GM19372 (cell line): ENCODE measurements around the gene PAX5.

Experiments
- ATAC-seq: cut with Tn5 transposase; IDR thresholded peaks from one replicate; pipeline ENCODE4 v1.9.1; 2021; ENCODE audit warnings: mild to moderate bottlenecking, low read depth, moderate library complexity; ENCODE audit not compliant: unreplicated experiment

Gene PAX5

GRCh38 chr9:36991516-36992134 lies 42.4 kb downstream of the PAX5 start:
- no peak for ATAC-seq

GRCh38 chr9:36988848-36989247 lies 45.2 kb downstream of the PAX5 start:
- no peak for ATAC-seq

GRCh38 chr9:36987891-36988290 lies 46.2 kb downstream of the PAX5 start:
- ATAC-seq: no peak

- ATAC-seq: no peak
Observed at GRCh38 chr9:36987409-36987808, 46.7 kb downstream of the PAX5 start.

GRCh38 chr9:36986468-36987408 lies 47.3 kb downstream of the PAX5 start:
- ATAC-seq: no peak

GRCh38 chr9:36985769-36986467 lies 48.1 kb downstream of the PAX5 start:
- no peak for ATAC-seq

- ATAC-seq: no peak
Observed at GRCh38 chr9:36985061-36985768, 48.9 kb downstream of the PAX5 start.

GRCh38 chr9:36980148-36980974 lies 53.7 kb downstream of the PAX5 start:
- ATAC-seq: no peak

- ATAC-seq: no peak
Observed at GRCh38 chr9:36976371-36977030, 57.6 kb downstream of the PAX5 start.

GRCh38 chr9:36974731-36975130 lies 59.3 kb downstream of the PAX5 start:
- ATAC-seq: no peak

- no peak for ATAC-seq
Observed at GRCh38 chr9:36971935-36972488, 62.1 kb downstream of the PAX5 start.

- no peak for ATAC-seq
Observed at GRCh38 chr9:36970007-36970888, 63.8 kb downstream of the PAX5 start.

- no peak for ATAC-seq
Observed at GRCh38 chr9:36969216-36969771, 64.8 kb downstream of the PAX5 start.

GRCh38 chr9:36968574-36969215 lies 65.4 kb downstream of the PAX5 start:
- ATAC-seq: no peak

GRCh38 chr9:36967997-36968396 lies 66.1 kb downstream of the PAX5 start:
- ATAC-seq: no peak

- no peak for ATAC-seq
Observed at GRCh38 chr9:36966371-36967097, 67.5 kb downstream of the PAX5 start.

- no peak for ATAC-seq
Observed at GRCh38 chr9:36964791-36965190, 69.3 kb downstream of the PAX5 start.
